T-cell (primary cell): ENCODE measurements around the gene SLC38A10. TPM values are rescaled to one million over a fixed set of nuclear protein-coding genes. Genes with fewer than 3 reads are reported as not detected.

Experiments
- ATAC-seq, 4 experiments: fragments of 200-7000 bp in 3 of 4; fragments of 150-1000 bp in 1 of 4; cut with Tn5 transposase; replicated peaks in 1 of 4; 1 replicate in 3 of 4; 2 replicates in 1 of 4; pipeline ENCODE4 v1.10.0; 2021; ENCODE audit warnings: moderate library complexity in 3 of 4, mild to moderate bottlenecking in 2 of 4, moderate number of reproducible peaks in 1 of 4
- CTCF ChIA-PET, 2 donors: fragments of 300-600 bp; sonication (Branson Sonifier 250); formaldehyde crosslinking; loops; one replicate each; lab custom pipeline; 2022; ENCODE audit warnings: antibody characterized with exemption in 2 of 2; lab: Charles Lee
- POLR2A ChIA-PET, 2 donors: fragments of 300-600 bp; sonication (Branson Sonifier 250); formaldehyde crosslinking; loops; one replicate each; lab custom pipeline; 2022; ENCODE audit warnings: antibody characterized with exemption in 2 of 2; lab: Charles Lee
- DNase-seq, 35 experiments: peaks; one replicate each; pipeline versions ENCODE4 v3.0.0 to v3.0.0-alpha.2; 2013 to 2023
- H3K27ac ChIP-seq: one replicate; pipeline ENCODE4 v1.5.1; 2013; ENCODE audit warnings: low read length
- H3K27me3 ChIP-seq, 2 experiments: replicated peaks in 1 of 2; 1 replicate in 1 of 2; 2 replicates in 1 of 2; pipeline versions ENCODE4 v1.6.1 to v1.7.0; 2013; ENCODE audit warnings: low read length in 1 of 2, mixed read lengths in 1 of 2; ENCODE audit not compliant: control insufficient read depth in 2 of 2, insufficient read depth in 2 of 2; ENCODE audit errors: extremely low read depth in 1 of 2
- H3K36me3 ChIP-seq, 2 donors: 1 replicate in 1 of 2; 2 replicates in 1 of 2; pipeline versions ENCODE4 v1.6.1 to v1.7.0; 2013; ENCODE audit warnings: low read length in 1 of 2; ENCODE audit not compliant: control insufficient read depth in 2 of 2, insufficient read depth in 1 of 2; ENCODE audit errors: extremely low read depth in 1 of 2
- H3K4me1 ChIP-seq, 2 experiments: 1 replicate in 1 of 2; 2 replicates in 1 of 2; pipeline versions ENCODE4 v1.6.1 to v1.7.0; 2013; ENCODE audit warnings: low read length in 2 of 2, mixed read lengths in 1 of 2; ENCODE audit not compliant: insufficient read depth in 2 of 2, control insufficient read depth in 1 of 2; ENCODE audit errors: extremely low read depth in 1 of 2
- H3K4me3 ChIP-seq, 2 donors: 1 replicate in 1 of 2; 2 replicates in 1 of 2; pipeline versions ENCODE4 v1.5.1 to v1.7.0; 2013; ENCODE audit warnings: mild to moderate bottlenecking in 2 of 2, low read length in 1 of 2, moderate library complexity in 1 of 2; ENCODE audit not compliant: control insufficient read depth in 1 of 2; ENCODE audit errors: extremely low read depth in 1 of 2
- H3K9me3 ChIP-seq: 2 replicates; pipeline ENCODE4 v1.7.0; 2013
- H3K27ac Mint-ChIP-seq, 2 donors: one replicate each; pipeline ENCODE4 v1.8.0; 2020 to 2021; ENCODE audit warnings: mild to moderate bottlenecking in 2 of 2, mixed read lengths in 2 of 2
- H3K27me3 Mint-ChIP-seq, 2 donors: one replicate each; pipeline ENCODE4 v1.8.0; 2021 to 2022; ENCODE audit warnings: mixed read lengths in 2 of 2
- H3K36me3 Mint-ChIP-seq: one replicate; pipeline ENCODE4 v1.8.0; 2021; ENCODE audit warnings: mixed read lengths
- H3K4me1 Mint-ChIP-seq, 3 donors: one replicate each; pipeline ENCODE4 v1.8.0; 2020 to 2022; ENCODE audit warnings: mixed read lengths in 3 of 3, mild to moderate bottlenecking in 1 of 3
- H3K4me3 Mint-ChIP-seq, 3 donors: one replicate each; pipeline ENCODE4 v1.8.0; 2020 to 2022; ENCODE audit warnings: mild to moderate bottlenecking in 3 of 3, mixed read lengths in 3 of 3, moderate library complexity in 3 of 3
- H3K9me3 Mint-ChIP-seq, 3 donors: one replicate each; pipeline ENCODE4 v1.8.0; 2020 to 2022; ENCODE audit warnings: mixed read lengths in 3 of 3
- WGBS: methylation state at CpG from one replicate; pipeline ENCODE4 v1.1.5; 2013; ENCODE audit warnings: missing lambda C conversion rate; ENCODE audit not compliant: insufficient coverage; 5-methylcytosine and 5-hydroxymethylcytosine counted together
- total RNA-seq, 35 experiments: library from RNA in 6 of 35; stranded (reverse) in 6 of 35; fragments of 120-200 nt in 1 of 35; gene quantifications; one replicate each; pipeline versions ENCODE4 v1.2.1 to v1.2.4 and lab custom pipeline; 2013 to 2026

The SLC38A10 gene
- total RNA-seq, 5 donors from 2014 or later (not counting 1 experiment from before 2014, with no cell fraction given): 52.8 to 95.2 (median 82.3) TPM

GRCh38 chr17:81254955-81255717 is 40.0 kb downstream of the SLC38A10 start:
- Mint-ChIP-seq H3K4me1 (peaks cover 7 to 13% (median 9%) of the 10 kb centered on the region in 3 donors), H3K9me3 (no peaks in the 10 kb centered on the region), H3K36me3 (peaks cover 17% of the 10 kb centered on the region), H3K4me3 (no peak overlapping the region), H3K27ac (no peak overlapping the region), H3K27me3 (no peaks in the 10 kb centered on the region)
- H3K4me1 ChIP-seq: peaks cover 0 to 26% of the 10 kb centered on the region in 2 experiments
- H3K36me3 ChIP-seq: peaks cover 22 to 56% of the 10 kb centered on the region in 2 donors
- H3K4me3 ChIP-seq: no peak overlapping the region
- H3K9me3 ChIP-seq: no peaks in the 10 kb centered on the region
- DNase-seq (no peak), ATAC-seq (no peak)
- no peaks in the 10 kb centered on the region for H3K27me3 ChIP-seq
- ChIA-PET CTCF (interaction anchor here in 1 of 2 donors (0.6 to 1.2 kb wide), 2 partner anchors 230 to 270 kb away, joined by 3 to 6 read pairs; no protein-coding TSS in a partner anchor), POLR2A (no interaction called here)
- no peak overlapping the region for H3K27ac ChIP-seq
- 88% methylated on average over 34 of the region's 35 CpGs for WGBS

- Mint-ChIP-seq H3K36me3 (peaks cover 13% of the 10 kb centered on the region), H3K9me3 (no peaks in the 10 kb centered on the region), H3K4me3 (no peak overlapping the region), H3K27me3 (no peaks in the 10 kb centered on the region), H3K4me1 (peaks cover 7 to 13% (median 9%) of the 10 kb centered on the region in 3 donors), H3K27ac (no peak overlapping the region)
- peaks cover 18 to 50% of the 10 kb centered on the region in 2 donors for H3K36me3 ChIP-seq
- ATAC-seq: peak; percentile 70 to 78 (median 72)
- H3K27ac ChIP-seq: no peak overlapping the region
- DNase-seq: peak in 33 of 35 experiments; percentile 19 to 80 (median 55)
- no peaks in the 10 kb centered on the region for H3K27me3 ChIP-seq
- no peak overlapping the region for H3K4me3 ChIP-seq
- ChIA-PET POLR2A (no interaction called here), CTCF (interaction anchor here in 1 of 2 donors (1.1 kb wide), 1 partner anchor 231 kb away, joined by 7 read pairs; no protein-coding TSS in a partner anchor)
- peaks cover 0 to 27% of the 10 kb centered on the region in 2 experiments for H3K4me1 ChIP-seq
- H3K9me3 ChIP-seq: no peaks in the 10 kb centered on the region
- 62% methylated on average over 15 of the region's 19 CpGs for WGBS
Measured at GRCh38 chr17:81253358-81254131, 41.6 kb downstream of the SLC38A10 start.

GRCh38 chr17:81252987-81253329 is 42.1 kb downstream of the SLC38A10 start:
- ChIA-PET POLR2A (no interaction called here), CTCF (interaction anchor here in 1 of 2 donors (1.1 kb wide), 1 partner anchor 232 kb away, joined by 7 read pairs; no protein-coding TSS in a partner anchor)
- 93% methylated on average over 15 of the region's 15 CpGs for WGBS
- H3K27ac ChIP-seq: no peak overlapping the region
- Mint-ChIP-seq H3K9me3 (no peaks in the 10 kb centered on the region), H3K4me3 (no peak overlapping the region), H3K36me3 (peaks cover 13% of the 10 kb centered on the region), H3K27ac (no peak overlapping the region), H3K4me1 (peaks cover 7 to 13% (median 9%) of the 10 kb centered on the region in 3 donors), H3K27me3 (no peaks in the 10 kb centered on the region)
- peaks cover 15 to 45% of the 10 kb centered on the region in 2 donors for H3K36me3 ChIP-seq
- peaks cover 0 to 27% of the 10 kb centered on the region in 2 experiments for H3K4me1 ChIP-seq
- no peak overlapping the region for H3K4me3 ChIP-seq
- no peaks in the 10 kb centered on the region for H3K27me3 ChIP-seq
- no peak for DNase-seq
- peak in 1 of 4 experiments; percentile 7 for ATAC-seq
- H3K9me3 ChIP-seq: no peaks in the 10 kb centered on the region

GRCh38 chr17:81252326-81252986 is 42.7 kb downstream of the SLC38A10 start:
- H3K27me3 Mint-ChIP-seq: no peaks in the 10 kb centered on the region
- ATAC-seq (no peak), DNase-seq (no peak)
- H3K27ac ChIP-seq: no peak overlapping the region
- H3K36me3 Mint-ChIP-seq: peaks cover 13% of the 10 kb centered on the region
- peaks cover 0 to 27% of the 10 kb centered on the region in 2 experiments for H3K4me1 ChIP-seq
- no peak overlapping the region for H3K4me3 Mint-ChIP-seq
- H3K9me3 Mint-ChIP-seq: no peaks in the 10 kb centered on the region
- ChIA-PET POLR2A (no interaction called here), CTCF (interaction anchor here in 1 of 2 donors (1.1 kb wide), 1 partner anchor 232 kb away, joined by 7 read pairs; no protein-coding TSS in a partner anchor)
- H3K27ac Mint-ChIP-seq: no peak overlapping the region
- H3K27me3 ChIP-seq: no peaks in the 10 kb centered on the region
- WGBS: 83% methylated on average over 8 of the region's 15 CpGs
- H3K9me3 ChIP-seq: no peaks in the 10 kb centered on the region
- H3K4me3 ChIP-seq: no peak overlapping the region
- peaks cover 13 to 44% of the 10 kb centered on the region in 2 donors for H3K36me3 ChIP-seq
- peaks cover 7 to 13% (median 9%) of the 10 kb centered on the region in 3 donors for H3K4me1 Mint-ChIP-seq

GRCh38 chr17:81251709-81252301 is 43.3 kb downstream of the SLC38A10 start:
- peak in 1 of 4 experiments; percentile 58 for ATAC-seq
- H3K9me3 Mint-ChIP-seq: no peaks in the 10 kb centered on the region
- Histone ChIP-seq H3K4me3 (no peak overlapping the region), H3K27me3 (no peaks in the 10 kb centered on the region), H3K9me3 (no peaks in the 10 kb centered on the region), H3K27ac (no peak overlapping the region), H3K4me1 (peaks cover 0 to 27% of the 10 kb centered on the region in 2 experiments), H3K36me3 (peaks cover 13 to 40% of the 10 kb centered on the region in 2 donors)
- peaks cover 13% of the 10 kb centered on the region for H3K36me3 Mint-ChIP-seq
- WGBS: 81% methylated on average over 26 of the region's 29 CpGs
- DNase-seq: peak in 4 of 35 experiments; percentile 18 to 27 (median 21)
- POLR2A ChIA-PET: no interaction called here
- CTCF ChIA-PET: interaction anchor here in 1 of 2 donors (0.6 kb wide), 1 partner anchor 348 kb away, joined by 3 read pairs; no protein-coding TSS in a partner anchor
- no peak overlapping the region for H3K27ac Mint-ChIP-seq
- no peaks in the 10 kb centered on the region for H3K27me3 Mint-ChIP-seq
- no peak overlapping the region for H3K4me3 Mint-ChIP-seq
- H3K4me1 Mint-ChIP-seq: peaks cover 7 to 13% (median 9%) of the 10 kb centered on the region in 3 donors
